Osteocyte (in vitro differentiated cells): ENCODE measurements around the gene COX5A. TPM values are rescaled to one million over a fixed set of nuclear protein-coding genes. Genes with fewer than 3 reads are reported as not detected.

Source experiments
- DNase-seq: peaks from one replicate; pipeline ENCODE4 v3.0.0; 2021; ENCODE audit warnings: mixed read lengths; ENCODE audit not compliant: unreplicated experiment; ENCODE audit errors: extremely low spot score
- H3K27ac Mint-ChIP-seq: one replicate; pipeline ENCODE4 v1.8.0; 2021; ENCODE audit warnings: mild to moderate bottlenecking, mixed read lengths; ENCODE audit not compliant: unreplicated experiment
- H3K27me3 Mint-ChIP-seq: one replicate; pipeline ENCODE4 v1.8.0; 2021; ENCODE audit warnings: mixed read lengths; ENCODE audit not compliant: unreplicated experiment
- H3K36me3 Mint-ChIP-seq: one replicate; pipeline ENCODE4 v1.8.0; 2021; ENCODE audit warnings: mixed read lengths; ENCODE audit not compliant: unreplicated experiment
- H3K4me1 Mint-ChIP-seq: one replicate; pipeline ENCODE4 v1.8.0; 2021; ENCODE audit warnings: mixed read lengths; ENCODE audit not compliant: unreplicated experiment
- H3K4me3 Mint-ChIP-seq: one replicate; pipeline ENCODE4 v1.8.0; 2021; ENCODE audit warnings: mild to moderate bottlenecking, moderate library complexity, mixed read lengths; ENCODE audit not compliant: unreplicated experiment
- H3K9me3 Mint-ChIP-seq: one replicate; pipeline ENCODE4 v1.8.0; 2021; ENCODE audit warnings: mixed read lengths; ENCODE audit not compliant: unreplicated experiment
- total RNA-seq: library from RNA; stranded (reverse); gene quantifications from 2 replicates; pipeline ENCODE4 v1.2.1, GENCODE V29; 2021
- TF ChIP-seq, protein P1 (sequence below): fragments of 200-600 bp; sonication (generic); IDR thresholded peaks from 2 replicates; pipeline ENCODE4 v1.5.0; 2021; ENCODE audit warnings: antibody characterized with exemption, mild to moderate bottlenecking, moderate library complexity

COX5A gene
- total RNA-seq, 1 donor from 2014 or later = 154 TPM

GRCh38 chr15:74977599-74977998 lies 39.7 kb upstream of the COX5A start:
- Mint-ChIP-seq H3K27me3 (peaks cover 16% of the 10 kb centered on the region), H3K36me3 (no peaks in the 10 kb centered on the region), H3K27ac (no peak overlapping the region), H3K4me3 (no peak overlapping the region), H3K4me1 (no peaks in the 10 kb centered on the region), H3K9me3 (no peaks in the 10 kb centered on the region)
- DNase-seq = no peak
- TF ChIP-seq, protein P1, sequence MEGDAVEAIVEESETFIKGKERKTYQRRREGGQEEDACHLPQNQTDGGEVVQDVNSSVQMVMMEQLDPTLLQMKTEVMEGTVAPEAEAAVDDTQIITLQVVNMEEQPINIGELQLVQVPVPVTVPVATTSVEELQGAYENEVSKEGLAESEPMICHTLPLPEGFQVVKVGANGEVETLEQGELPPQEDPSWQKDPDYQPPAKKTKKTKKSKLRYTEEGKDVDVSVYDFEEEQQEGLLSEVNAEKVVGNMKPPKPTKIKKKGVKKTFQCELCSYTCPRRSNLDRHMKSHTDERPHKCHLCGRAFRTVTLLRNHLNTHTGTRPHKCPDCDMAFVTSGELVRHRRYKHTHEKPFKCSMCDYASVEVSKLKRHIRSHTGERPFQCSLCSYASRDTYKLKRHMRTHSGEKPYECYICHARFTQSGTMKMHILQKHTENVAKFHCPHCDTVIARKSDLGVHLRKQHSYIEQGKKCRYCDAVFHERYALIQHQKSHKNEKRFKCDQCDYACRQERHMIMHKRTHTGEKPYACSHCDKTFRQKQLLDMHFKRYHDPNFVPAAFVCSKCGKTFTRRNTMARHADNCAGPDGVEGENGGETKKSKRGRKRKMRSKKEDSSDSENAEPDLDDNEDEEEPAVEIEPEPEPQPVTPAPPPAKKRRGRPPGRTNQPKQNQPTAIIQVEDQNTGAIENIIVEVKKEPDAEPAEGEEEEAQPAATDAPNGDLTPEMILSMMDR = no peak

- H3K36me3 Mint-ChIP-seq = no peaks in the 10 kb centered on the region
- TF ChIP-seq, protein P1 = peak; percentile 7
- H3K9me3 Mint-ChIP-seq = no peaks in the 10 kb centered on the region
- DNase-seq = no peak
- H3K4me1 Mint-ChIP-seq = no peaks in the 10 kb centered on the region
- no peak overlapping the region for H3K4me3 Mint-ChIP-seq
- peaks cover 16% of the 10 kb centered on the region for H3K27me3 Mint-ChIP-seq
- no peak overlapping the region for H3K27ac Mint-ChIP-seq
These were observed 38.3 kb upstream of the COX5A start for GRCh38 chr15:74976159-74976558.

- Mint-ChIP-seq H3K27me3 (peaks cover under 1% of the 10 kb centered on the region), H3K36me3 (no peaks in the 10 kb centered on the region), H3K27ac (no peak overlapping the region), H3K4me1 (peaks cover 16% of the 10 kb centered on the region), H3K9me3 (no peaks in the 10 kb centered on the region), H3K4me3 (no peak overlapping the region)
- DNase-seq = no peak
- TF ChIP-seq, protein P1 = no peak
These were observed 29.8 kb upstream of the COX5A start for GRCh38 chr15:74967670-74968069.

DNA sequence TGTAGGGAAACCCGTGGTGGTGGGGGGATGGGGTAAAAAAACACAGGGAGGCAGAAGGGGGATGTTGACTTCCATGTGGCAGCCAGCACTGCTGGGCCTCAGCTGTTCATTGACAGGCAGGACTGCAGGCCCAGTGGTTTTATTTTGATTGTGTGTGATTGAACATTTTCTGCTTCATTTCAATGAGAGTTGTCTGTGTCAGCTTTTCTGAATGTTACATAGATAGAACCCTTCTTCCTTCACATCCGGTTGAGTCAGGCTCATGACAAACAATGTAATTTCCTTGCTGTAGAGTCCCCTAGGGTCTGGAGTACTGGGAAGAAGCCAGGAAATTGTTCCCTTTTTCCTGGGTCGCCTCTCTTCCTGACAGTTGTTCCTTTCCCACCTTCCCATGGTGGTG lies 26.9 kb upstream of the COX5A start:
- no peaks in the 10 kb centered on the region for H3K9me3 Mint-ChIP-seq
- peaks cover 25% of the 10 kb centered on the region for H3K4me1 Mint-ChIP-seq
- DNase-seq = no peak
- peak overlapping the region; percentile 72 for H3K27ac Mint-ChIP-seq
- H3K27me3 Mint-ChIP-seq = no peaks in the 10 kb centered on the region
- no peaks in the 10 kb centered on the region for H3K36me3 Mint-ChIP-seq
- no peak overlapping the region for H3K4me3 Mint-ChIP-seq
- TF ChIP-seq, protein P1 = no peak

- Mint-ChIP-seq H3K9me3 (no peaks in the 10 kb centered on the region), H3K4me1 (peaks cover 38% of the 10 kb centered on the region), H3K27ac (no peak overlapping the region), H3K36me3 (no peaks in the 10 kb centered on the region), H3K4me3 (no peak overlapping the region), H3K27me3 (no peaks in the 10 kb centered on the region)
- TF ChIP-seq, protein P1 = no peak
- DNase-seq = no peak
These were observed 25.3 kb upstream of the COX5A start for GRCh38 chr15:74963213-74963612.
